Upper lobe of left lung (tissue), 4 donors: ENCODE measurements around the gene BABAM2.

Experiments
- POLR2A ChIP-seq, 4 donors: fragments of 450-650 bp; IDR thresholded peaks; one replicate each; pipeline ENCODE4 v1.5.1; 2016 to 2017; ENCODE audit warnings: antibody characterized with exemption in 4 of 4, mild to moderate bottlenecking in 2 of 4
- POLR2AphosphoS5 ChIP-seq, 2 donors: sonication (generic); formaldehyde crosslinking; IDR thresholded peaks; one replicate each; pipeline ENCODE4 v1.5.1; 2017; ENCODE audit warnings: antibody characterized with exemption in 2 of 2
- TF ChIP-seq, protein P1 (sequence below), 6 experiments: fragments of 450-650 bp in 4 of 6; fragments of 200-600 bp in 2 of 6; sonication (generic) in 2 of 6; IDR thresholded peaks; one replicate each; pipeline ENCODE4 v1.5.1; 2016 to 2019; ENCODE audit warnings: antibody characterized with exemption in 6 of 6

DNA sequence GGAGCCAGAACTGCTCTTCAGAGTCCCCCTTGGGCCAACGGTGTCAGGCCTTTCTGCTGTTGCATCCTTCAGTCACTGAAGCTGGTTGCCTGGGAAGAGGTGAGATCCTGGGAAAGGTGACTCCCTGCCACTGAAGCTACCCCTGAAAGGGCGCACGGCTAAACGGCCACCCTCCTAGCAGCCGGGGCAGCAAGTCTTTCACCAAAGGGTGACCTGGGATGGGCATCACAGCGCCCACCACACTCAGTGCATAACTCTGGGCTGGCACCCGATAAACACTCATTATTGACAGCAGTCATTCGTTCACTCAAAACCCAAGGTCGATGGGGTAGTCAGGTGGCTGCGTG, 475.6 kb downstream of the BABAM2 start:
- TF ChIP-seq, protein P1, sequence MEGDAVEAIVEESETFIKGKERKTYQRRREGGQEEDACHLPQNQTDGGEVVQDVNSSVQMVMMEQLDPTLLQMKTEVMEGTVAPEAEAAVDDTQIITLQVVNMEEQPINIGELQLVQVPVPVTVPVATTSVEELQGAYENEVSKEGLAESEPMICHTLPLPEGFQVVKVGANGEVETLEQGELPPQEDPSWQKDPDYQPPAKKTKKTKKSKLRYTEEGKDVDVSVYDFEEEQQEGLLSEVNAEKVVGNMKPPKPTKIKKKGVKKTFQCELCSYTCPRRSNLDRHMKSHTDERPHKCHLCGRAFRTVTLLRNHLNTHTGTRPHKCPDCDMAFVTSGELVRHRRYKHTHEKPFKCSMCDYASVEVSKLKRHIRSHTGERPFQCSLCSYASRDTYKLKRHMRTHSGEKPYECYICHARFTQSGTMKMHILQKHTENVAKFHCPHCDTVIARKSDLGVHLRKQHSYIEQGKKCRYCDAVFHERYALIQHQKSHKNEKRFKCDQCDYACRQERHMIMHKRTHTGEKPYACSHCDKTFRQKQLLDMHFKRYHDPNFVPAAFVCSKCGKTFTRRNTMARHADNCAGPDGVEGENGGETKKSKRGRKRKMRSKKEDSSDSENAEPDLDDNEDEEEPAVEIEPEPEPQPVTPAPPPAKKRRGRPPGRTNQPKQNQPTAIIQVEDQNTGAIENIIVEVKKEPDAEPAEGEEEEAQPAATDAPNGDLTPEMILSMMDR (IDR thresholded peaks at IDR 0.05), result no peak
- TF ChIP-seq POLR2AphosphoS5 (IDR thresholded peaks at IDR 0.05) (no peak), POLR2A (IDR thresholded peaks at IDR 0.05) (no peak)
